ENCODE results near the gene PPRC1. TPM values are rescaled to one million over a fixed set of nuclear protein-coding genes. Genes with fewer than 3 reads are reported as not detected.
A peak's percentile ranks its signal among the peaks of the same experiment; 100 is the strongest.

The PPRC1 gene
- total RNA-seq, 1 experiment from 2014 or later = 79.4 TPM

- TF ChIP-seq STAT6 (CRISPR knock-in tag; conservative IDR thresholded peaks at IDR 0.05; ENCODE audit: low read depth) (no peak), TEAD4 (CRISPR knock-in tag; IDR thresholded peaks at IDR 0.05) (peak; percentile 66; the same call in 1 of the 2 replicates), CREB1 (CRISPR knock-in tag; IDR thresholded peaks at IDR 0.05) (0 out of 2 replicates have a peak, but pooled peaks have one; percentile 81), USF1 (CRISPR knock-in tag; IDR thresholded peaks at IDR 0.05) (peak; percentile 81), GABPB1 (CRISPR knock-in tag; IDR thresholded peaks at IDR 0.05) (peak; percentile 85), NR3C1 (CRISPR knock-in tag; conservative IDR thresholded peaks at IDR 0.05; ENCODE audit: low read depth) (peak; percentile 96; the same call in 1 of the 2 replicates), KAT7 (CRISPR knock-in tag; IDR thresholded peaks at IDR 0.05; ENCODE audit: borderline replicate concordance) (no peak), NFYB (CRISPR knock-in tag; conservative IDR thresholded peaks at IDR 0.05; ENCODE audit: low read depth) (peak; percentile 48; the same call in 1 of the 2 replicates), RELA (CRISPR knock-in tag; IDR thresholded peaks at IDR 0.05; ENCODE audit: borderline replicate concordance) (peak; percentile 38; the same call in 1 of the 2 replicates), ZNF219 (CRISPR knock-in tag; IDR thresholded peaks at IDR 0.05; ENCODE audit: borderline replicate concordance) (0 out of 2 replicates have a peak, but pooled peaks have one; percentile 8), ZSCAN18 (CRISPR knock-in tag; IDR thresholded peaks at IDR 0.05) (peak; percentile 75; the same call in 1 of the 2 replicates), ZNF416 (CRISPR knock-in tag; IDR thresholded peaks at IDR 0.05) (peak; percentile 79; the same call in 1 of the 2 replicates), HMGXB4 (CRISPR knock-in tag; IDR thresholded peaks at IDR 0.05) (peak; percentile 60; the same call in 1 of the 2 replicates), ZNF532 (CRISPR knock-in tag; IDR thresholded peaks at IDR 0.05; ENCODE audit: borderline replicate concordance) (0 out of 2 replicates have a peak, but pooled peaks have one; percentile 4), TCF7 (CRISPR knock-in tag; IDR thresholded peaks at IDR 0.05; ENCODE audit: low read depth) (peak; percentile 84; the same call in 1 of the 2 replicates), ZNF423 (CRISPR knock-in tag; IDR thresholded peaks at IDR 0.05) (peak; percentile 4; the same call in 1 of the 2 replicates), ATF3 (CRISPR knock-in tag; conservative IDR thresholded peaks at IDR 0.05) (peak; percentile 85), NFE2L1 (CRISPR knock-in tag; IDR thresholded peaks at IDR 0.05) (peak; percentile 85), GTF2I (CRISPR knock-in tag; conservative IDR thresholded peaks at IDR 0.05) (no peak), ZNF512 (CRISPR knock-in tag; IDR thresholded peaks at IDR 0.05; ENCODE audit: borderline replicate concordance) (no peak), NR1H2 (CRISPR knock-in tag; IDR thresholded peaks at IDR 0.05) (0 out of 2 replicates have a peak, but pooled peaks have one; percentile 17), FOXJ3 (CRISPR knock-in tag; IDR thresholded peaks at IDR 0.05; ENCODE audit: borderline replicate concordance) (0 out of 2 replicates have a peak, but pooled peaks have one; percentile 34), ETV6 (CRISPR knock-in tag; IDR thresholded peaks at IDR 0.05) (peak; percentile 91; the same call in 1 of the 2 replicates)
Observed at GRCh38 chr10:102151774-102152544, 19.1 kb downstream of the PPRC1 start, which contains the start of gene NOLC1 (continued).

Measured in WTC11 (cell line).